K562 (cell line): Measurements from ENCODE around the gene ANO9. TPM values are rescaled to one million over a fixed set of nuclear protein-coding genes. Genes with fewer than 3 reads are reported as not detected.
A peak's percentile ranks its signal among the peaks of the same experiment; 100 is the strongest.

Experiments
- ASH1L ChIP-seq: fragments of 450-650 bp; IDR thresholded peaks from 2 replicates; pipeline ENCODE4 v1.6.1; 2018; ENCODE audit warnings: borderline replicate concordance, mild to moderate bottlenecking, low read depth; ENCODE audit not compliant: partially characterized antibody
- CBFA2T3 ChIP-seq: fragments of 450-650 bp; IDR thresholded peaks from 2 replicates; pipeline ENCODE4 v1.6.1; 2017
- CEBPG ChIP-seq, 3 experiments: fragments of 200-800 bp in 1 of 3; sonication (Bioruptor generic) in 1 of 3; sonication (generic) in 1 of 3; formaldehyde crosslinking in 1 of 3; IDR thresholded peaks in 2 of 3; conservative IDR thresholded peaks in 1 of 3; 2 replicates each; pipeline versions ENCODE4 v1.6.1 to v1.8.0; 2016 to 2022; ENCODE audit warnings: missing compliant biosample characterization in 2 of 3, missing genetic modification characterization in 2 of 3, mild to moderate bottlenecking in 1 of 3, missing genetic modification reagents in 1 of 3
- HDGF ChIP-seq: fragments of 450-650 bp; IDR thresholded peaks from 2 replicates; pipeline ENCODE4 v1.6.1; 2016
- KDM5B ChIP-seq: fragments of 200-600 bp; sonication (generic); IDR thresholded peaks from 2 replicates; pipeline ENCODE4 v1.6.1; 2012; ENCODE audit warnings: low read depth, mild to moderate bottlenecking, moderate library complexity, low read length, control low read depth, inconsistent platforms; ENCODE audit not compliant: insufficient replicate concordance
- RBM17 ChIP-seq: fragments of 200-400 bp; formaldehyde crosslinking; IDR thresholded peaks from 2 replicates; pipeline ENCODE4 v1.6.1; 2017; ENCODE audit warnings: low read depth, mild to moderate bottlenecking, low read length, borderline replicate concordance
- TEAD1 ChIP-seq, 2 experiments: fragments of 450-650 bp in 1 of 2; sonication (generic) in 1 of 2; formaldehyde crosslinking; IDR thresholded peaks; 2 replicates each; pipeline versions ENCODE4 v1.4.0 to v1.8.0; 2020 to 2022; ENCODE audit warnings: mild to moderate bottlenecking in 2 of 2, missing genetic modification reagents in 1 of 2
- TRIM28 ChIP-seq: fragments of 450-650 bp; IDR thresholded peaks from 2 replicates; pipeline ENCODE4 v1.6.1; 2017
- ZNF146 ChIP-seq: IDR thresholded peaks from one replicate; pipeline ENCODE4 v1.6.1; 2018; ENCODE audit warnings: missing compliant biosample characterization; ENCODE audit not compliant: unreplicated experiment
- ZNF224 ChIP-seq: sonication (generic); formaldehyde crosslinking; IDR thresholded peaks from 2 replicates; pipeline ENCODE4 v1.8.0; 2022; ENCODE audit warnings: mild to moderate bottlenecking, missing genetic modification reagents
- ZNF316 ChIP-seq: fragments of 450-650 bp; IDR thresholded peaks from 2 replicates; pipeline ENCODE4 v1.6.1; 2016
- ZNF436 ChIP-seq: fragments of 250-450, 450-650 bp; sonication (Bioruptor Pico); formaldehyde crosslinking; IDR thresholded peaks from 2 replicates; pipeline ENCODE4 v1.7.0; 2020; ENCODE audit warnings: mild to moderate bottlenecking
- ZNF583 ChIP-seq: fragments of 250-450 bp; sonication (Bioruptor Pico); IDR thresholded peaks from 2 replicates; pipeline ENCODE4 v1.4.0; 2020
- ZZZ3 ChIP-seq: fragments of 450-650 bp; IDR thresholded peaks from 2 replicates; pipeline ENCODE4 v1.6.1; 2016; ENCODE audit warnings: antibody characterized with exemption, mild to moderate bottlenecking, moderate library complexity
- polyA plus RNA-seq, 8 experiments: library from polyadenylated mRNA; depleted of rRNA in 4 of 8; stranded (reverse) in 5 of 8; unstranded in 3 of 8; fragments of >200 nt; fragmentation: Nextera tagmentation in 2 of 8; fragmentation: Illumina TruSeq in 1 of 8; extraction: Ambion mirVana in 2 of 8; extraction: Trizol in 1 of 8; gene quantifications; 2 replicates each; pipeline versions ENCODE4 v1.2.1 to v1.2.3, GENCODE V29; 2011 to 2014; ENCODE audit warnings: inconsistent platforms in 1 of 8, missing spikeins in 1 of 8
- total RNA-seq, 7 experiments: library from RNA; depleted of rRNA in 6 of 7; stranded (reverse); fragments of >200 nt in 6 of 7; fragmentation: Illumina TruSeq in 2 of 7; extraction: Trizol in 2 of 7; gene quantifications; 2 replicates each; pipeline versions ENCODE4 v1.2.1 to v1.2.3, GENCODE V29; 2011 to 2021; ENCODE audit warnings: low replicate concordance in 1 of 7
- TF ChIP-seq, protein P1 (sequence below), 2 experiments: fragments of 450-650 bp; IDR thresholded peaks; 2 replicates each; pipeline ENCODE4 v1.6.1; 2016
- TF ChIP-seq, protein P2 (sequence below): fragments of 150-350 bp; conservative IDR thresholded peaks from 2 replicates; pipeline ENCODE4 v1.6.1; 2014; ENCODE audit warnings: low read length
- TF ChIP-seq, protein P3 (sequence below), 2 experiments: fragments of 450-650 bp; conservative IDR thresholded peaks; 2 replicates each; pipeline ENCODE4 v1.6.1; 2017; ENCODE audit warnings: mild to moderate bottlenecking in 2 of 2, moderate library complexity in 2 of 2
- TF ChIP-seq, protein P4 (sequence below), 2 experiments: fragments of 450-650 bp; IDR thresholded peaks; 2 replicates each; pipeline ENCODE4 v1.6.1; 2018; ENCODE audit warnings: mild to moderate bottlenecking in 2 of 2, low read depth in 1 of 2; ENCODE audit not compliant: partially characterized antibody in 2 of 2

Gene ANO9
- total and polyA plus RNA-seq, 9 of the 15 experiments (the other 6 are each of a cell fraction or from before 2014, with no cell fraction given) = 0.20 to 14.5 (median 4.5) TPM

DNA sequence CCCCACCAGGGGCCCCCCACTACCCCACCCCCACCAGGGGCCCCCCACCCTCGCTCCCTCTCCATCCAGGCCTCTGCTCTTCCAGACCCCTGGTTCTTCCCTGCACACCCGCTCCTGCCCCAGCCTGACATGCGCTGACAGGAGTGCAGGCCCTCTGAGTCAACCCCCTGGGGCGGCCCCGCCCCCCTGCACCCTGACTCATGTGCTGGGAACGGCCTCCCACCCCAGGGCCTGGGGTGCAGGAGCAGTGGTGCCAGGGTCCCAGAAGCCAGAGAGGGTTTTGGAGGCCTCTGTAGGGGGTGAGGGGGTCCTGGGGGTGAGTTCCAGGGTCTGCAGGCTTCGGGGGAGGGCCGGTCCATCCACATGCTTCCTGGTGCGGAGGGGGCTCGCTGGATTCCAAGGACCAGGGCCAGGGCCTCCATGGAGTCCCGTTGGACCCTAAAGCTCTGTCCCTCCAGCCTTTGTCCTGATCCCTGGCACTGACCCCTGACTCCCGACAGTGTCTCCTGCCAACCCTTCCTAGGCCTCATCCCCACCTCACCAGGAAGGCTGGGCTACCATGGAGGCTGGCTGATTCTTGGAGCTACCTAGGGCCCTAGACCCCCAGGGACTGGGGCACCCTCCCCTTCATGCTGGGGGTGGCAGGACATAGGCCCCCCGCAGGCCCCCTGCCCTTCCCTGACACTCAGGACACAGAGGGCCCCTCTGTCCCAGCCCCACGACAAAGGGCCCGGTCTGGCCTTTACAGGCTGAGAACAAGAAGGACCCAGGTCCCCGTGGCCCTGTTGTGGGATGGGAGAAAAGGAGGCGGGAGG lies 48.4 kb downstream of the ANO9 start (continued):
- TF ChIP-seq, protein P1, sequence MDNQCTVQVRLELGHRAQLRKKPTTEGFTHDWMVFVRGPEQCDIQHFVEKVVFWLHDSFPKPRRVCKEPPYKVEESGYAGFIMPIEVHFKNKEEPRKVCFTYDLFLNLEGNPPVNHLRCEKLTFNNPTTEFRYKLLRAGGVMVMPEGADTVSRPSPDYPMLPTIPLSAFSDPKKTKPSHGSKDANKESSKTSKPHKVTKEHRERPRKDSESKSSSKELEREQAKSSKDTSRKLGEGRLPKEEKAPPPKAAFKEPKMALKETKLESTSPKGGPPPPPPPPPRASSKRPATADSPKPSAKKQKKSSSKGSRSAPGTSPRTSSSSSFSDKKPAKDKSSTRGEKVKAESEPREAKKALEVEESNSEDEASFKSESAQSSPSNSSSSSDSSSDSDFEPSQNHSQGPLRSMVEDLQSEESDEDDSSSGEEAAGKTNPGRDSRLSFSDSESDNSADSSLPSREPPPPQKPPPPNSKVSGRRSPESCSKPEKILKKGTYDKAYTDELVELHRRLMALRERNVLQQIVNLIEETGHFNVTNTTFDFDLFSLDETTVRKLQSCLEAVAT (IDR thresholded peaks at IDR 0.05) = no peak
- TF ChIP-seq RBM17 (no peak), ZNF224 (CRISPR knock-in tag) (no peak), ZNF583 (CRISPR knock-in tag) (no peak; the same call in 1 of the 2 replicates), ZNF146 (CRISPR knock-in tag) (no peak), ZNF436 (no peak), ZZZ3 (no peak), CBFA2T3 (no peak), HDGF (no peak), TRIM28 (no peak), TEAD1 (CRISPR knock-in tag; IDR thresholded peaks at IDR 0.05) (no peak), ASH1L (no peak), KDM5B (peak; percentile 19), CEBPG (CRISPR knock-in tag; IDR thresholded peaks at IDR 0.05) (no peak), CEBPG (tag; conservative IDR thresholded peaks at IDR 0.05 in 1 of 2, IDR thresholded peaks at IDR 0.05 in 1 of 2) (no peak), ZNF316 (no peak)
- TF ChIP-seq, protein P2, sequence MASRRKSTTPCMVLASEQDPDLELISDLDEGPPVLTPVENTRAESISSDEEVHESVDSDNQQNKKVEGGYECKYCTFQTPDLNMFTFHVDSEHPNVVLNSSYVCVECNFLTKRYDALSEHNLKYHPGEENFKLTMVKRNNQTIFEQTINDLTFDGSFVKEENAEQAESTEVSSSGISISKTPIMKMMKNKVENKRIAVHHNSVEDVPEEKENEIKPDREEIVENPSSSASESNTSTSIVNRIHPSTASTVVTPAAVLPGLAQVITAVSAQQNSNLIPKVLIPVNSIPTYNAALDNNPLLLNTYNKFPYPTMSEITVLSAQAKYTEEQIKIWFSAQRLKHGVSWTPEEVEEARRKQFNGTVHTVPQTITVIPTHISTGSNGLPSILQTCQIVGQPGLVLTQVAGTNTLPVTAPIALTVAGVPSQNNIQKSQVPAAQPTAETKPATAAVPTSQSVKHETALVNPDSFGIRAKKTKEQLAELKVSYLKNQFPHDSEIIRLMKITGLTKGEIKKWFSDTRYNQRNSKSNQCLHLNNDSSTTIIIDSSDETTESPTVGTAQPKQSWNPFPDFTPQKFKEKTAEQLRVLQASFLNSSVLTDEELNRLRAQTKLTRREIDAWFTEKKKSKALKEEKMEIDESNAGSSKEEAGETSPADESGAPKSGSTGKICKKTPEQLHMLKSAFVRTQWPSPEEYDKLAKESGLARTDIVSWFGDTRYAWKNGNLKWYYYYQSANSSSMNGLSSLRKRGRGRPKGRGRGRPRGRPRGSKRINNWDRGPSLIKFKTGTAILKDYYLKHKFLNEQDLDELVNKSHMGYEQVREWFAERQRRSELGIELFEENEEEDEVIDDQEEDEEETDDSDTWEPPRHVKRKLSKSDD = no peak
- TF ChIP-seq, protein P3, sequence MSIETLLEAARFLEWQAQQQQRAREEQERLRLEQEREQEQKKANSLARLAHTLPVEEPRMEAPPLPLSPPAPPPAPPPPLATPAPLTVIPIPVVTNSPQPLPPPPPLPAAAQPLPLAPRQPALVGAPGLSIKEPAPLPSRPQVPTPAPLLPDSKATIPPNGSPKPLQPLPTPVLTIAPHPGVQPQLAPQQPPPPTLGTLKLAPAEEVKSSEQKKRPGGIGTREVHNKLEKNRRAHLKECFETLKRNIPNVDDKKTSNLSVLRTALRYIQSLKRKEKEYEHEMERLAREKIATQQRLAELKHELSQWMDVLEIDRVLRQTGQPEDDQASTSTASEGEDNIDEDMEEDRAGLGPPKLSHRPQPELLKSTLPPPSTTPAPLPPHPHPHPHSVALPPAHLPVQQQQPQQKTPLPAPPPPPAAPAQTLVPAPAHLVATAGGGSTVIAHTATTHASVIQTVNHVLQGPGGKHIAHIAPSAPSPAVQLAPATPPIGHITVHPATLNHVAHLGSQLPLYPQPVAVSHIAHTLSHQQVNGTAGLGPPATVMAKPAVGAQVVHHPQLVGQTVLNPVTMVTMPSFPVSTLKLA (conservative IDR thresholded peaks at IDR 0.05) = peak; percentile 50 to 67
- TF ChIP-seq, protein P4, sequence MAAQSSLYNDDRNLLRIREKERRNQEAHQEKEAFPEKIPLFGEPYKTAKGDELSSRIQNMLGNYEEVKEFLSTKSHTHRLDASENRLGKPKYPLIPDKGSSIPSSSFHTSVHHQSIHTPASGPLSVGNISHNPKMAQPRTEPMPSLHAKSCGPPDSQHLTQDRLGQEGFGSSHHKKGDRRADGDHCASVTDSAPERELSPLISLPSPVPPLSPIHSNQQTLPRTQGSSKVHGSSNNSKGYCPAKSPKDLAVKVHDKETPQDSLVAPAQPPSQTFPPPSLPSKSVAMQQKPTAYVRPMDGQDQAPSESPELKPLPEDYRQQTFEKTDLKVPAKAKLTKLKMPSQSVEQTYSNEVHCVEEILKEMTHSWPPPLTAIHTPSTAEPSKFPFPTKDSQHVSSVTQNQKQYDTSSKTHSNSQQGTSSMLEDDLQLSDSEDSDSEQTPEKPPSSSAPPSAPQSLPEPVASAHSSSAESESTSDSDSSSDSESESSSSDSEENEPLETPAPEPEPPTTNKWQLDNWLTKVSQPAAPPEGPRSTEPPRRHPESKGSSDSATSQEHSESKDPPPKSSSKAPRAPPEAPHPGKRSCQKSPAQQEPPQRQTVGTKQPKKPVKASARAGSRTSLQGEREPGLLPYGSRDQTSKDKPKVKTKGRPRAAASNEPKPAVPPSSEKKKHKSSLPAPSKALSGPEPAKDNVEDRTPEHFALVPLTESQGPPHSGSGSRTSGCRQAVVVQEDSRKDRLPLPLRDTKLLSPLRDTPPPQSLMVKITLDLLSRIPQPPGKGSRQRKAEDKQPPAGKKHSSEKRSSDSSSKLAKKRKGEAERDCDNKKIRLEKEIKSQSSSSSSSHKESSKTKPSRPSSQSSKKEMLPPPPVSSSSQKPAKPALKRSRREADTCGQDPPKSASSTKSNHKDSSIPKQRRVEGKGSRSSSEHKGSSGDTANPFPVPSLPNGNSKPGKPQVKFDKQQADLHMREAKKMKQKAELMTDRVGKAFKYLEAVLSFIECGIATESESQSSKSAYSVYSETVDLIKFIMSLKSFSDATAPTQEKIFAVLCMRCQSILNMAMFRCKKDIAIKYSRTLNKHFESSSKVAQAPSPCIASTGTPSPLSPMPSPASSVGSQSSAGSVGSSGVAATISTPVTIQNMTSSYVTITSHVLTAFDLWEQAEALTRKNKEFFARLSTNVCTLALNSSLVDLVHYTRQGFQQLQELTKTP (IDR thresholded peaks at IDR 0.05; ENCODE audit: low read depth in 1 of 2, partially characterized antibody in 2 of 2) = no peak
